GM23248 (cell line): ENCODE measurements around the gene CABP7.

ENCODE experiments used
- EZH2 ChIP-seq: fragments of 200-600 bp; sonication (generic); IDR thresholded peaks from 2 replicates; pipeline ENCODE4 v1.6.1; 2018; ENCODE audit warnings: antibody characterized with exemption, mild to moderate bottlenecking; ENCODE audit not compliant: insufficient read depth, poor library complexity, severe bottlenecking
- EZH2phosphoT487 ChIP-seq: fragments of 200-600 bp; sonication (generic); IDR thresholded peaks from 2 replicates; pipeline ENCODE4 v1.6.1; 2018; ENCODE audit warnings: antibody characterized with exemption, moderate library complexity, mild to moderate bottlenecking, low read depth; ENCODE audit not compliant: insufficient read depth

- TF ChIP-seq EZH2phosphoT487 = no peak
- no peak for TF ChIP-seq EZH2
These were observed 38.3 kb downstream of the CABP7 start for GRCh38 chr22:29758068-29758622.
